Measurements from ENCODE around the gene CERK. TPM values are rescaled to one million over a fixed set of nuclear protein-coding genes. Genes with fewer than 3 reads are reported as not detected.

CERK gene
- total RNA-seq, 1 donor from 2014 or later = 50.7 TPM

DNA sequence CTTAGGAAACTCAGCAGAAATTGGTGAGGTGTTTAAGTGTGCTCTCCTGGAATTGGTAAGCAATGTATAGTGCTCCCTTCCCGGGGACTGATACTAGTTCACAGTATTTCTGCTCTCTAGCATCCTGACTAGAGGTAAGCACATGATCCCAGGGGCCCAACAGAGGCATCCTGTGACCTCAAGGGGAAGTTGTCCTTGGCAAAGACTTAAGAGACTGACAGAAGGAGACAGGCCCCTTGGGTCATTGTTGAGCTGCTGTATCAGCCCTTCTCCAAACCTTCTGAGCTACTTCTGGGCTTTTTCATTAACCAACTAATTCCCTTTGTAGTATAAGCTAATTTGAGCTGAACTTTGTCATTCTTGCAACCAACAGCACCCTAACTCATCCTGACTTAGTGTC lies 20.1 kb upstream of the CERK start:
- Mint-ChIP-seq H3K27me3 (ENCODE audit: low read depth) (no peaks in the 10 kb centered on the region), H3K4me3 (no peak overlapping the region), H3K9me3 (peaks cover 7% of the 10 kb centered on the region), H3K36me3 (peaks cover 6% of the 10 kb centered on the region), H3K4me1 (peaks cover 25% of the 10 kb centered on the region), H3K27ac (no peak overlapping the region)
- no peak for DNase-seq (ENCODE audit: low spot score in 2 of 2, unreplicated experiment in 2 of 2)
- TF ChIP-seq, protein P1, sequence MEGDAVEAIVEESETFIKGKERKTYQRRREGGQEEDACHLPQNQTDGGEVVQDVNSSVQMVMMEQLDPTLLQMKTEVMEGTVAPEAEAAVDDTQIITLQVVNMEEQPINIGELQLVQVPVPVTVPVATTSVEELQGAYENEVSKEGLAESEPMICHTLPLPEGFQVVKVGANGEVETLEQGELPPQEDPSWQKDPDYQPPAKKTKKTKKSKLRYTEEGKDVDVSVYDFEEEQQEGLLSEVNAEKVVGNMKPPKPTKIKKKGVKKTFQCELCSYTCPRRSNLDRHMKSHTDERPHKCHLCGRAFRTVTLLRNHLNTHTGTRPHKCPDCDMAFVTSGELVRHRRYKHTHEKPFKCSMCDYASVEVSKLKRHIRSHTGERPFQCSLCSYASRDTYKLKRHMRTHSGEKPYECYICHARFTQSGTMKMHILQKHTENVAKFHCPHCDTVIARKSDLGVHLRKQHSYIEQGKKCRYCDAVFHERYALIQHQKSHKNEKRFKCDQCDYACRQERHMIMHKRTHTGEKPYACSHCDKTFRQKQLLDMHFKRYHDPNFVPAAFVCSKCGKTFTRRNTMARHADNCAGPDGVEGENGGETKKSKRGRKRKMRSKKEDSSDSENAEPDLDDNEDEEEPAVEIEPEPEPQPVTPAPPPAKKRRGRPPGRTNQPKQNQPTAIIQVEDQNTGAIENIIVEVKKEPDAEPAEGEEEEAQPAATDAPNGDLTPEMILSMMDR (IDR thresholded peaks at IDR 0.05; ENCODE audit: unreplicated experiment) = no peak

DNA sequence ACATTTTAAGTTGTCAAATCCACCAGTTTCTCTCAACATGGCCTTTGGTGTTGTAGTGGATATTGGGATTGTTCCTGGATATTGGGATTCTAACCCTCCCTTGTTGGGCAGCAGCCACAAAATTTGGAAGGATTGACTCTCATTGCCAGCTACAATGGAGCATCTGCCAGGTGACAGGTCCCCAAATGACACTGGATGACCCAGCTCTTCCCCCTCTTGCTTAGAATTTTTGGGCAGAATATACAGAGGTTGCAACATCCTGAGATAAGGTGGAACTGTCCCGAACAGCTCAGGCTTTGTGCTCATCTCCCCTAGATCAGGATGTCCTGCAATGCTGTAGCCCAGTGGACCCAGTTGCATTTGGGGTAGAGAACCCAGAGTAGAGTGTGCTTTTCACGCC lies 19.1 kb upstream of the CERK start:
- TF ChIP-seq, protein P1 (IDR thresholded peaks at IDR 0.05; ENCODE audit: unreplicated experiment) = no peak
- no peak for DNase-seq (ENCODE audit: low spot score in 2 of 2, unreplicated experiment in 2 of 2)

DNA sequence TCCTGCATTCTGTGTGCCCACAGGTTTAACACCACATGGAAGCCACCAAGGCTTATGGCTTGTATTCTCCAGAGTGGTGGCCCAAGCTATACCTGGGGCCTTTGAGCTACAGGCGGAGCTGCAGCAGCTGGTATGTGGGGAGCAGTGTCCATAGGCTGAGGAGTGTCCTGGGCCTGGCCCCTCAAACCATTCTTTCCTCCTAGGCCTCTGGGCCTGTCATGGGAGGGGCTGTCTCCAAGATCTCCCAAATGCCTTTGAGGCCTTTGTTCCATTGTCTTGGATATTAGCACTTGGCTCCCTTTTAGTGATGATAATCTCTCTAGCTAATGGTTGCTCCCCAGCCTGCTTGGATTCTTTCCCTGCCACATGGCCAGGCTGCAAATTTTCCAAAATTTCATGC lies 18.0 kb upstream of the CERK start:
- peaks cover 10% of the 10 kb centered on the region for H3K4me1 Mint-ChIP-seq
- H3K27ac Mint-ChIP-seq = no peak overlapping the region
- TF ChIP-seq, protein P1 (IDR thresholded peaks at IDR 0.05; ENCODE audit: unreplicated experiment) = no peak
- peaks cover 7% of the 10 kb centered on the region for H3K9me3 Mint-ChIP-seq
- H3K27me3 Mint-ChIP-seq (ENCODE audit: low read depth) = no peaks in the 10 kb centered on the region
- peaks cover 6% of the 10 kb centered on the region for H3K36me3 Mint-ChIP-seq
- no peak for DNase-seq (ENCODE audit: low spot score in 2 of 2, unreplicated experiment in 2 of 2)
- no peak overlapping the region for H3K4me3 Mint-ChIP-seq

More for the DNA sequence above, 19.1 kb upstream of the CERK start:
- peaks cover 6% of the 10 kb centered on the region for H3K36me3 Mint-ChIP-seq
- peaks cover 7% of the 10 kb centered on the region for H3K9me3 Mint-ChIP-seq
- peaks cover 19% of the 10 kb centered on the region for H3K4me1 Mint-ChIP-seq
- H3K4me3 Mint-ChIP-seq = no peak overlapping the region
- no peaks in the 10 kb centered on the region for H3K27me3 Mint-ChIP-seq (ENCODE audit: low read depth)
- H3K27ac Mint-ChIP-seq = no peak overlapping the region

DNA sequence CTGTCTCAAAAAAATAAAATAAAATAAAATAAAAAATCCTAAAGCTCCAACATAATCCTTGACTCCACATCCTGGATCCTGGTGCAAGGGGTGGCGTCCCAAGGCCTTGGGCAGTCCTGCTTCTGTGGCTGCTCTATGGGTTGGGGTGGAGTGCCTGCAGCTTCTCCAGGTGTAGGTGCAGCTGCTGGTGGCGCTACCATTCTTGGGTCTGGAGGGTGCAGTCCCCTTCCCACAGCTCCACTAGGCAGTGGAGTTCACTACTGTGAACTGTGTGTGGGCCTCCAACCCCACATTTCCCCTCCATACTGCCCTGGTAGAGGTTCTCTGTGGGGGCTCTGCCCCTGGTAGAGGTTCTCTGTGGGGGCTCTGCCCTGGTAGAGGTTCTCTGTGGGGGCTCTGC lies 17.5 kb upstream of the CERK start:
- no peak for DNase-seq (ENCODE audit: low spot score in 2 of 2, unreplicated experiment in 2 of 2)
- H3K27ac Mint-ChIP-seq = no peak overlapping the region
- no peaks in the 10 kb centered on the region for H3K27me3 Mint-ChIP-seq (ENCODE audit: low read depth)
- H3K4me1 Mint-ChIP-seq = peaks cover 7% of the 10 kb centered on the region
- H3K36me3 Mint-ChIP-seq = peaks cover 6% of the 10 kb centered on the region
- H3K9me3 Mint-ChIP-seq = peaks cover 7% of the 10 kb centered on the region
- TF ChIP-seq, protein P1 (IDR thresholded peaks at IDR 0.05; ENCODE audit: unreplicated experiment) = no peak
- no peak overlapping the region for H3K4me3 Mint-ChIP-seq

DNA sequence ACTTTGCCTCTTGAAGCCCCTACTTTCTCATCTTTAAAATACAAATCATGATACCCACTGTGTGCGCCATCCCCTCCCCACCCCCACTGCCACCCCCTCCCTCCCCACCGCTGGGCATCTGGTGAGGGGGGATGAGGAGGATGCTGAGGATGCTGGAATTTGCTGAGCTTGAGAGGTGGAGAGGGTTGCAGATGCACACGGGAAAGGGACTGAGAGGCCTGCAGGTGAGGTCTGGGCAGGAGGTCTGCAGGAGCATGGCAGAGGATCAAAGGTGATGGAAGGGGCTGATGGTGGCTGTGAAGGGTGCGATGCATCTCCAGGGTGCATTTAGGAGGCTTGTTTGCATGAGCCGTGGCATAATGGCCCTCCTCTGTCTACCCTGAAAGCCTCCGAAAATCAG lies 16.8 kb upstream of the CERK start:
- TF ChIP-seq, protein P1 (IDR thresholded peaks at IDR 0.05; ENCODE audit: unreplicated experiment) = no peak
- H3K4me3 Mint-ChIP-seq = no peak overlapping the region
- no peak overlapping the region for H3K27ac Mint-ChIP-seq
- DNase-seq (ENCODE audit: low spot score in 2 of 2, unreplicated experiment in 2 of 2) = no peak
- peaks cover 8% of the 10 kb centered on the region for H3K4me1 Mint-ChIP-seq
- peaks cover 5% of the 10 kb centered on the region for H3K36me3 Mint-ChIP-seq
- no peaks in the 10 kb centered on the region for H3K27me3 Mint-ChIP-seq (ENCODE audit: low read depth)
- peaks cover 7% of the 10 kb centered on the region for H3K9me3 Mint-ChIP-seq

All from mesothelial cell of epicardium (in vitro differentiated cells).